Activated CD4-positive, CD25-positive, alpha-beta regulatory T cell treated with anti-CD3 and anti-CD28 coated beads, Interleukin-2, amount 50 U/mL, for 72 hours (primary cell): ENCODE measurements around the gene CDK10.
"Not testable (repeated sequence)": the region's sequence is repeated elsewhere in the genome, so short reads cannot be mapped to it uniquely, and the experiment has no call there.

Experiments
- DNase-seq: peaks from one replicate; pipeline ENCODE4 v3.0.0; 2021

CDK10 gene

DNA sequence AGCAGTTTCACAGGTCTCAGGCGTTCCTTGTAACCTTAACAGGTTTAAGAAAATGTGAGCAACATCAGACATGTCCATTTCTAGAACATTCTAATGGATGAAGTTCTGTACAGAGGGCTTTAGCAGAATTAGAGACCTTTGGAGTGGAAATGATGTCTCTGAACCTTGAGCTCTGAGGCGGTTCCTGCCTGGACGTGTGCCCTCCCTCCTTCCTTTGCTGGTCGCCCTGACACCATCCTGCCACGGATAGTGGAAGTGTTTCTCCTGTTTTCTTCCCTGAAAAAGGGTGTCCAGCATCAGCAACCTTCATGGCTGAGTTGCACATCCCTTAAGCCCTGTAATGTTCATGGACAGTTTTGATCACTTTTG, 17.7 kb upstream of the CDK10 start:
- no peak for DNase-seq

GRCh38 chr16:89669755-89670154, 16.7 kb upstream of the CDK10 start:
- DNase-seq, result no peak

GRCh38 chr16:89670496-89671431, 15.7 kb upstream of the CDK10 start:
- DNase-seq, result no peak

GRCh38 chr16:89671565-89671964, 14.9 kb upstream of the CDK10 start:
- not testable (repeated sequence) for DNase-seq

DNA sequence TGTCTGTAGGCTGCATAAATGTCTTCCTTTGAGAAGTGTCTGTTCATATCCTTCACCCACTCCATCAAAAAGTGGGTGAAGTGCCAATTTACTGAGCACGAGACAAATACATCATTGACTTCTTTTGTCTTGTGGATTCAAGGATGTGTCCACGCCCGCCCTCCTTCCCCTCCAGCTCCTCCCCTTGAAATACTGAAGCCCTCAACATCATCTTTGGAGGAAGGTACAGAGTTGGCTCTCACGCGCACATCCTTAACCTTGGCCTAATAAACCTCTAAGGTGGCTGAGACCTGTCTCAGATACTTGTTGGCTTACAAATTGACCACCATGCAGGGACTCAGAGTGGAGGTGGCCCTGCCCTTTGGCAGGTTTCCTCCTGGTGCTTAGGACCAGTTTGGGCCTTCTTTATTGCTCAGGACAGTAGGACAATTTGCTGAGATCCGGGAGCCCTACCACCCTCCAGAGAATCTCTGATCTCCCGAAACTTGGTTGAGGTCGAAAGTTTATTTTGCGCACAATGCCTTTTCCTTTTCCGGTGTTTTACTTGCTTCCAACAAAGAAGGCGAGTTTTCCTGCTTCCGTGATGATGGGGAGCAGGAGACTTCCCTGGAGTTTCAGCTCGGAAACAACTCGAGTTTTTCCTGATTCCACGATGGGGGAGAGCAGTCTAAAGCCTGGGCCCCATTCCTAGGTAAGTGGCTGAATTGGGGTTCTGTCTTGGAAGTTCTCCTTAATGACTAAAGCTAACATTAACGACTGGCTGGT, 14.1 kb upstream of the CDK10 start:
- DNase-seq, result no peak

GRCh38 chr16:89678258-89678657, 8.2 kb upstream of the CDK10 start:
- no peak for DNase-seq

- DNase-seq, result no peak
Measured at GRCh38 chr16:89685916-89686315, 573 bp upstream of the CDK10 start.

DNA sequence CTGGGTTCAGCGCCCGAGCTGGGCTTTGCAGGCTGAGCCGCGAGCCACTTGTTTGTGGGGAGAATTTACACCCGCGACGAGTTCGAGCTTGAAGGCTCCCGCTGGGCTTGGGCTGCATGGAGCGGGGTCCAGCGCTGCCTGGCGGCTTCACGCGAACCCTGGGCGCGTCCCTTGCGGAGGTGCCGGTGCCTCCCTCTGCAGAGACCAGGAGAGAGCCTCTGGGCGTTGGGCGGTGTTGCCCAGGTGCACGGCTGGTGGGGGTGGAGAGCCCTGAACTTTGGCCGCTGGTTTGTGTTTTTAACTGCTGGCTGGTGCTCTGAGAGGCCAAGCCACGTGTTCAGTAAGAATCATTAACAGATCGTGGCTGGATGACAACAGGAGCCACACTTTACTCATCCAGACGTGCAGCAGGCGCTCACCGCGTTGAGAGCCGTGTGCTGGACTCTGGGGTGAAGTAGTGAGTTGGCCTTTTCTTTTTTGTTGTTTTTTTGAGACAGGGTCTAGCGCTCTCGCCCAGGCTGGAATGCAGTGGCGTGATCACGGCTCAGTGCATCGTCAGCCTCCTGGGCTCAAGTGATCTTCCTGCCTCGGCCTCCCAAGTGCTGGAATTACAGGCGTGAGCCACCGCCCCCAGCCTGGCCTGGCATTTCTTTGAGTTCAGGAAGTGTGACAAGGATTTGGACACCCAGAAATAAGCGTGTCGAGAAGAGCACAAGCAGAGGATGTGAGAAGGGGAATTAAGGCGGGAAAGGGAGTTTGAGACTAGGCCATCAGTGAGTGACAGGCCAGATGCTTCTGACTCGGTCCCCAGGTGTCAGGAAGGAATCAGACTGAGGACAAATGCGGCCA, 827 bp downstream of the CDK10 start:
- DNase-seq, result no peak

GRCh38 chr16:89688395-89688794, 1.9 kb downstream of the CDK10 start:
- no peak for DNase-seq

- no peak for DNase-seq
Measured at GRCh38 chr16:89689142-89689541, 2.7 kb downstream of the CDK10 start.

GRCh38 chr16:89689621-89690020, 3.1 kb downstream of the CDK10 start:
- DNase-seq, result not testable (repeated sequence)

DNA sequence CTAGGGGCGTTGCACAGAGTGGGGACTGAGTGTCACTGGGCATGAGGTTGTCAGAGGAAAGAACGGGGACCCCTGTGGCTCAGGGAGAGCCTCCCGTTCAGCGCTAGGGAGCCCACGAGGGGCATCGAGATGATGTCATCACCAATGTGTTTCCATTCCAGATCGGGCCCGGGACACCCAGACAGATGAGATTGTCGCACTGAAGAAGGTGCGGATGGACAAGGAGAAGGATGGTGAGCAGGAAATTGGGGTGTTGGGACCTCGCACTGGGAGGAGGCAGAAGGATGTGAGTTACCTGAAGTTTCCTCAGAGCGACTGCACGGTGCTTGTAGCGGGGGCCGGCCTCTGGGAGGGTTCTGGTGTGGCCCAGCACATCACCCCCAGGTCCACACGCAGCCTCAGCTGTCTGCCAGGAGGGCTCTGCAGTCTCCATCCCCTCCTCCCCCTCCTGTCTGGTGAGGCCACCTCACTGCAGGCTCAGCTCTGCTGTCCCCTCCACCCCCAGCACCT, 4.0 kb downstream of the CDK10 start:
- DNase-seq, result no peak

DNA sequence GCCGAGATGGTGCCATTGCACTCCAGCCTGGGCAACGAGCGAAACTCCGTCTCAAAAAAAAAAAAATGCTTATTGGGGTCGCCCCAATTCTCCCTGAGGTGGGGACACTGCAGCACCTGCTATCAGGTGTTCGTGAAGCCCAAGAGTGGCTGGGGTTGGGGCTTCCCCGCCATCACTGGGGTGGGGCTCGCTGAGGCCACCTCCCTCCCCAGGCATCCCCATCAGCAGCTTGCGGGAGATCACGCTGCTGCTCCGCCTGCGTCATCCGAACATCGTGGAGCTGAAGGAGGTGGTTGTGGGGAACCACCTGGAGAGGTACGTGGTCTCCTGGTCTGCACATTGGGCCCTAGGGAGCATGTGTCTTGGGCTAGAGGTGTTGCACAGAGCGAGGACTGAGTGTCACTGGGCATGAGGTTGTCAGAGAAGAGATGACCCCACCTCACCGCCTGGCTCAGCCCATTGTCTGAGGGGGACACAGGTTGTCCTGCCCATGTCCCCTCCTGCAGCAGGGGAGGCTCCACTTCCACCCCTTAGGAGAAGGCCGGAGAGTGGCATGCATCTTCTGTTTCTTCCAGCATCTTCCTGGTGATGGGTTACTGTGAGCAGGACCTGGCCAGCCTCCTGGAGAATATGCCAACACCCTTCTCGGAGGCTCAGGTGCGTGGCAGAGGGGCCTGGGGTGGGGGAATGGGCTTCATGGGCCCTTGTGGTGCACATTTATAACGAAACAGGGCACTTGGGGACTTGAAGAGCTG, 4.9 kb downstream of the CDK10 start:
- DNase-seq, result no peak

DNA sequence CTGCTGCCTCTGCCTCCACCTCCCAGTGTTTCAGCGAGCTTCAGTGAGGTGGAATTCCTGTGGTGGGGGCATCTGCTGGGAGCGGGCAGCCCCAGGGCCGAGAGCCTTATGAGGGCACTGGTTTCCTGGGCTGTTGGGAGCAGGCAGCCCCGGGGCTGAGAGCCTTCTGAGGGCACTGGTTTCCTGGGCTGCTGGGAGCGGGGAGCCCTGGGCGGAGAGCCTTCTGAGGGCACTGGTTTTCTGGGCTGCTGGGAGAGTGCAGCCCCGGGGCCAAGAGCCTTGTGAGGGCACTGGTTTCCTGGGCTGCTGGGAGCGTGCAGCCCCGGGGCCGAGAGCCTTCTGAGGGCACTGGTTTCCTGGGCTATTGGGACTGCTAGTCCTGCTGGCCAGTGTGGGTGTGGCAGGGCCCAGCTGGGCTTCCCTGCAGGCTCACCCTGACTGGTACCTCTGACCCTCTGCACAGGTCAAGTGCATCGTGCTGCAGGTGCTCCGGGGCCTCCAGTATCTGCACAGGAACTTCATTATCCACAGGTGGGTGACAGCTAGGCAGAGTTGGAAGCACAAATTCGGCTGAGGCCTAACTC, 5.6 kb downstream of the CDK10 start:
- DNase-seq, result no peak

DNA sequence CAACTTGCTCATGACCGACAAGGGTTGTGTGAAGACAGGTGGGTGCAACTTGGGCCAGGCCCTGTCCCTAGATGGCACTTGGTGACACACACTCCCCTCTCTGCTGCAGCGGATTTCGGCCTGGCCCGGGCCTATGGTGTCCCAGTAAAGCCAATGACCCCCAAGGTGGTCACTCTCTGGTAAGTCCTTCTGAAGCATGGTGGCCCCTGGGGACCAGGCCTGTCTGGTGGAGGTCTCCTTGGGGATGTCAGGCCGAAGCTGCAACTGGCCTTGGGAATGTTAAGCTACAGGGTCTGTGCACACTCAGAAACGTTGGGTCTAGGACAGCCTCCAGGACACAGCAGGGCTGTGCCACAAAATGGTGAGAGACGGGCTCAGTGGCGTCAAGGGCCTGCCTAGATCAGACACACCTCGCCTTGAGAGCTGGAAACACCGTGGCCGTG, 6.8 kb downstream of the CDK10 start:
- no peak for DNase-seq

GRCh38 chr16:89693931-89694783, 7.7 kb downstream of the CDK10 start:
- DNase-seq, result no peak

DNA sequence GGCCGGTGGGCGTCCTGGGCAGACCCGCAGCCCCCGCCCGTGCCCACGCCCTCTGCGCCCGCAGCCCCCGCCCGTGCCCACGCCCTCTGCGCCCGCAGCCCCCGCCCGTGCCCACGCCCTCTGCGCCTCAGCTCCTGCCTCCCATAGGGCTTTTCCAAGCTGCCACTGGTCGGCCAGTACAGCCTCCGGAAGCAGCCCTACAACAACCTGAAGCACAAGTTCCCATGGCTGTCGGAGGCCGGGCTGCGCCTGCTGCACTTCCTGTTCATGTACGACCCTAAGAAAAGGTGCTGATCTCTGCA, 8.2 kb downstream of the CDK10 start:
- DNase-seq, result not testable (repeated sequence)

- no peak for DNase-seq
Measured at GRCh38 chr16:89695086-89695874, 8.8 kb downstream of the CDK10 start.

DNA sequence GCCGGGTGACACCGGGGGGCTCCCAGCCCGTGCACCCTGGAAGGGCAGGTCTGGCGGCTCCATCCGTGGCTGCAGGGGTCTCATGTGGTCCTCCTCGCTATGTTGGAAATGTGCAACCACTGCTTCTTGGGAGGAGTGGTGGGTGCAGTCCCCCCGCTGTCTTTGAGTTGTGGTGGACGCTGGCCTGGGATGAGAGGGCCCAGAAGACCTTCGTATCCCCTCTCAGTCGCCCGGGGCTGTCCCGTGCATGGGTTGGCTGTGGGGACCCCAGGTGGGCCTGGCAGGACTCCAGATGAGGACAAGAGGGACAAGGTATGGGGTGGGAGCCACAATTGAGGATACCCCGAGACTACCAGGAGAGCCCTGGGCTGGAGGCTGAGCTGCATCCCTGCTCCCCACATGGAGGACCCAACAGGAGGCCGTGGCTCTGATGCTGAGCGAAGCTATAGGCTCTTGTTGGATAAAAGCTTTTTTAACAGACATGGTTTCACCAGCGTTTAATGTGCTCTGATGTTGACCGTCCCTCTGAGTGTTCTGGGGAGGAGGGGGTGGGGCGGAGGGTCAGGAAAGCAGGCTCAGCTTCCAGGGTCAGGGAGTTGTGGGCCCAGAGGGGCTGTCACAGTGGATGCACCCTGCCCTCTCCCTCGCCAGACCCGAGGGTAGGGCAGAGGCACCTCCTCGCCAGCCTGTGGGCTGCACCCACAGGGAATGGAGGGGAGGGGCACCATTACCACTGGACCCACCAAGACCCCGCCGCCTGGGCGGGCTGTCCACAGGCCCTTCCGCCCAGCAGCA, 9.6 kb downstream of the CDK10 start:
- no peak for DNase-seq
